K562 (cell line): ENCODE data around the gene CXXC4.

Source experiments
- CTCF ChIP-seq, 3 experiments: IDR thresholded peaks in 2 of 3; conservative IDR thresholded peaks in 1 of 3; 2 replicates each; pipeline ENCODE4 v1.5.1; 2011 to 2012; ENCODE audit warnings: low read length in 3 of 3, mild to moderate bottlenecking in 3 of 3, control low read depth in 2 of 3, improper control_type of control experiment in 1 of 3, inconsistent platforms in 1 of 3, low read depth in 1 of 3, mixed read lengths in 1 of 3, moderate library complexity in 1 of 3; ENCODE audit not compliant: insufficient read depth in 2 of 3
- NCOA6 ChIP-seq: fragments of 450-650 bp; IDR thresholded peaks from 2 replicates; pipeline ENCODE4 v1.6.1; 2017; ENCODE audit warnings: mild to moderate bottlenecking
- SIN3A ChIP-seq, 2 experiments: fragments of 150-350 bp in 1 of 2; IDR thresholded peaks; 2 replicates each; pipeline ENCODE4 v1.6.1; 2011 to 2016; ENCODE audit warnings: borderline replicate concordance in 2 of 2, low read depth in 2 of 2, low read length in 2 of 2, mild to moderate bottlenecking in 2 of 2, moderate library complexity in 2 of 2; ENCODE audit not compliant: control insufficient read depth in 1 of 2
- TARDBP ChIP-seq: fragments of 450-650 bp; IDR thresholded peaks from 2 replicates; pipeline ENCODE4 v1.6.1; 2016
- ZNF717 ChIP-seq: fragments of 250-450 bp; sonication (Bioruptor Pico); IDR thresholded peaks from 2 replicates; pipeline ENCODE4 v1.5.0; 2021

GRCh38 chr4:104500442-104500841, 5.7 kb upstream of the CXXC4 start:
- TF ChIP-seq TARDBP (no peak), NCOA6 (no peak), SIN3A (IDR thresholded peaks at IDR 0.05; ENCODE audit: borderline replicate concordance in 2 of 2, control insufficient read depth in 1 of 2, low read depth in 2 of 2, low read length in 2 of 2) (no peak), ZNF717 (CRISPR knock-in tag) (no peak), CTCF (IDR thresholded peaks at IDR 0.05 in 2 of 3, conservative IDR thresholded peaks at IDR 0.05 in 1 of 3; ENCODE audit: insufficient read depth in 2 of 3, low read depth in 1 of 3, low read length in 3 of 3) (no peak)
